ENCODE results near the gene RAB35. TPM values are rescaled to one million over a fixed set of nuclear protein-coding genes. Genes with fewer than 3 reads are reported as not detected.
"Not testable (repeated sequence)": the region's sequence is repeated elsewhere in the genome, so short reads cannot be mapped to it uniquely, and the experiment has no call there.

Gene RAB35
- total RNA-seq, 1 donor from 2014 or later = 86.5 TPM

- intact Hi-C loops (cut with micrococcal nuclease) = no loop called here
- Mint-ChIP-seq H3K27me3 (ENCODE audit: low read depth) (no peaks in the 10 kb centered on the region), H3K4me1 (ENCODE audit: low read depth) (peaks cover 27% of the 10 kb centered on the region), H3K27ac (peak overlapping the region; percentile 7), H3K4me3 (ENCODE audit: low read depth) (no peak overlapping the region), H3K36me3 (ENCODE audit: low read depth) (peaks cover 60% of the 10 kb centered on the region), H3K9me3 (no peaks in the 10 kb centered on the region)
- DNase-seq (ENCODE audit: low spot score) = no peak
Observed at GRCh38 chr12:120049426-120049825, 67.1 kb downstream of the RAB35 start.

DNA sequence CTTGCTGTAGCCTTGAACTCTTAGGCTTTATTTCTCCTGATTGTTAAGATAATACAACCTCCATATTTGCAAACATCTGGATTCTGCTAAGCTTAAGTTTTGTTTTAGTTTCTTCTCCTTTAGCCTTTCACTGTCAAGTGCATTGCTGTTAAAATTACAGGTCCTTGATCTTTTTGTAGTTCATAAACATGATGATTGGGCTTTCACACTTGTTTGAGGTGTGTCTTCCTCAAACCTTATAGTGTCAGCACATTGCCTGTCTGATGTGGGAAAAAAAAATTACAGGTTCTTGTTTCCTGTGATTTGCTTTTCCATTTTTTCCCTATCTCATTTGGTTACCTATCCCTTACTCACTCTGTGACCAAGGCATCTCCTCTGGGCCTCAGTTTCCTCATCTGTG, 68.3 kb downstream of the RAB35 start:
- Mint-ChIP-seq H3K4me1 (ENCODE audit: low read depth) (peaks cover 27% of the 10 kb centered on the region), H3K27ac (no peak overlapping the region), H3K27me3 (ENCODE audit: low read depth) (no peaks in the 10 kb centered on the region), H3K36me3 (ENCODE audit: low read depth) (peaks cover 61% of the 10 kb centered on the region), H3K9me3 (peaks cover 4% of the 10 kb centered on the region), H3K4me3 (ENCODE audit: low read depth) (no peak overlapping the region)
- intact Hi-C loops (cut with micrococcal nuclease) = no loop called here
- no peak for DNase-seq (ENCODE audit: low spot score)

DNA sequence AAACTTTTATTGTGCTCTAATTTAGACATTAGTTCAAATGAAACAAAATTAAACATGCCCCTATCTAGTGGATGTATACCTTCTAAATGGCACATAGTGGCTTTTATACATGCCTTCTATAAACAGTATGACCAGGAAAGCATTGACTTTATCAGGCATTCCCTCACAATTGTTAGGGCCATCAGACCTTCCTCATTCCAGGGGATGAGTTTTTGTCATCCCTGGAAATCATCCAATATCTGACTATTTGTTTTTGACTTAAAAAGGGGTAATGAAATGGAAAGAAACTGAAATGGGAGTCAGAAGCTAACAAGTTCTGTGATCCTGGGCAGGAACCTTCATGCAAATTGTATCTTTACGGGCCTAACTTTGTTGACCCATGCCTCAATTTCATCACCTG, 69.5 kb downstream of the RAB35 start:
- H3K27me3 Mint-ChIP-seq (ENCODE audit: low read depth) = no peaks in the 10 kb centered on the region
- intact Hi-C loops (cut with micrococcal nuclease) = no loop called here
- H3K36me3 Mint-ChIP-seq (ENCODE audit: low read depth) = peaks cover 57% of the 10 kb centered on the region
- peaks cover 4% of the 10 kb centered on the region for H3K9me3 Mint-ChIP-seq
- DNase-seq (ENCODE audit: low spot score) = no peak
- peaks cover 27% of the 10 kb centered on the region for H3K4me1 Mint-ChIP-seq (ENCODE audit: low read depth)
- H3K4me3 Mint-ChIP-seq (ENCODE audit: low read depth) = no peak overlapping the region
- no peak overlapping the region for H3K27ac Mint-ChIP-seq

- H3K9me3 Mint-ChIP-seq; DNase-seq (ENCODE audit: low spot score); H3K27me3 Mint-ChIP-seq (ENCODE audit: low read depth); H3K4me3 Mint-ChIP-seq (ENCODE audit: low read depth); H3K27ac Mint-ChIP-seq; intact Hi-C loops (cut with micrococcal nuclease): not testable (repeated sequence)
- peaks cover 32% of the 10 kb centered on the region for H3K4me1 Mint-ChIP-seq (ENCODE audit: low read depth)
- peaks cover 54% of the 10 kb centered on the region for H3K36me3 Mint-ChIP-seq (ENCODE audit: low read depth)
Observed at GRCh38 chr12:120045367-120045766, 71.2 kb downstream of the RAB35 start.

Other genes starting within 250 kb of the RAB35 start
- 52.6 and 53.5 TPM in 2 replicates for gene CIT, start 239.4 kb downstream of the RAB35 start, total RNA-seq
- 127 and 130 TPM in 2 replicates for gene BICDL1, start 127.5 kb downstream of the RAB35 start, total RNA-seq
- 165 and 176 TPM in 2 replicates for gene GCN1, start 78.0 kb upstream of the RAB35 start, total RNA-seq
- gene RPLP0, start 84.4 kb upstream of the RAB35 start, total RNA-seq = 2,950 and 3,019 TPM in 2 replicates
- 44.4 and 45.4 TPM in 2 replicates for gene PXN, start 149.0 kb upstream of the RAB35 start, total RNA-seq
- 5,714 and 6,075 TPM in 2 replicates for gene RNU4-2, start 175.2 kb upstream of the RAB35 start, total RNA-seq
- gene RNU4-1, start 176.5 kb upstream of the RAB35 start, total RNA-seq = 2,603 and 2,662 TPM in 2 replicates
- gene SIRT4, start 185.6 kb upstream of the RAB35 start, total RNA-seq = 2.0 and 2.2 TPM in 2 replicates
- not detected in 2 replicates for gene PLA2G1B, start 211.0 kb upstream of the RAB35 start, total RNA-seq

Data from activated T-helper 2 cell treated with anti-CD3 and anti-CD28 coated beads, Interferon-gamma antibody, Interleukin-2, Interleukin-4, amounts not matched to agents 10 μg/mL and 5 μg/mL and 100 μg/mL, durations not matched to agents 14 hours and 24 hours and 36 hours (primary cell).